Inferior parietal cortex (tissue), 1 donor: ENCODE measurements around the gene AMOTL2.

ENCODE experiments used
- DNase-seq: peaks from one replicate; pipeline ENCODE4 v3.0.0-alpha.2; 2016; ENCODE audit errors: extremely low spot score

AMOTL2 gene

GRCh38 chr3:134374105-134374790 lies at the start of gene AMOTL2:
Gene AMOTL2 (minus strand): TSS chr3:134374447. CDS start chr3:134371433, 3,014 bp downstream.
- DNase-seq, result peak; percentile 61

- no peak for DNase-seq
Observed at GRCh38 chr3:134423153-134423552, 48.9 kb upstream of the AMOTL2 start.

GRCh38 chr3:134419960-134420321 lies 45.7 kb upstream of the AMOTL2 start:
- no peak for DNase-seq

GRCh38 chr3:134419214-134419959 lies 45.1 kb upstream of the AMOTL2 start:
- no peak for DNase-seq

GRCh38 chr3:134409041-134409440 lies 34.8 kb upstream of the AMOTL2 start:
- no peak for DNase-seq

- peak; percentile 15 for DNase-seq
Observed at GRCh38 chr3:134407239-134407625, 33.0 kb upstream of the AMOTL2 start.

GRCh38 chr3:134406331-134407238 lies 32.3 kb upstream of the AMOTL2 start:
- DNase-seq, result peak; percentile 58

GRCh38 chr3:134404366-134404885 lies 30.2 kb upstream of the AMOTL2 start:
- no peak for DNase-seq

GRCh38 chr3:134397755-134398154 lies 23.5 kb upstream of the AMOTL2 start:
- no peak for DNase-seq

GRCh38 chr3:134395103-134395502 lies 20.9 kb upstream of the AMOTL2 start:
- no peak for DNase-seq

- no peak for DNase-seq
Observed at GRCh38 chr3:134394380-134394779, 20.1 kb upstream of the AMOTL2 start.

GRCh38 chr3:134393074-134393473 lies 18.8 kb upstream of the AMOTL2 start:
- DNase-seq, result no peak

GRCh38 chr3:134392336-134392983 lies 18.2 kb upstream of the AMOTL2 start:
- DNase-seq, result no peak

- DNase-seq, result no peak
Observed at GRCh38 chr3:134389865-134390264, 15.6 kb upstream of the AMOTL2 start.

- DNase-seq, result no peak
Observed at GRCh38 chr3:134388788-134389485, 14.7 kb upstream of the AMOTL2 start.

GRCh38 chr3:134388292-134388691 lies 14.0 kb upstream of the AMOTL2 start:
- DNase-seq, result no peak

- no peak for DNase-seq
Observed at GRCh38 chr3:134387293-134387692, 13.0 kb upstream of the AMOTL2 start.

GRCh38 chr3:134384963-134385362 lies 10.7 kb upstream of the AMOTL2 start:
- no peak for DNase-seq

- DNase-seq, result no peak
Observed at GRCh38 chr3:134381831-134382442, 7.7 kb upstream of the AMOTL2 start.

GRCh38 chr3:134381076-134381475 lies 6.8 kb upstream of the AMOTL2 start:
- no peak for DNase-seq
